ENCODE measurements around the gene BICRA.

BICRA gene

GRCh38 chr19:47610902-47611301 lies 2.0 kb downstream of the BICRA start:
- no peak for DNase-seq (ENCODE audit: low read depth)
- in situ Hi-C loops (cut with HindIII; ENCODE audit: low sequenced_read_pairs), result loop anchor here (5.0 kb wide), 3 partner anchors 46 to 119 kb away; no protein-coding TSS in a partner anchor
- H3K4me3 ChIP-seq (ENCODE audit: low read depth, low read length), result peak overlapping the region; percentile 97
- TF ChIP-seq CTCF (IDR thresholded peaks at IDR 0.05; ENCODE audit: low read depth, low read length, missing control alignments), result no peak

- no peak overlapping the region for H3K4me3 ChIP-seq (ENCODE audit: low read depth, low read length)
- in situ Hi-C loops (cut with HindIII; ENCODE audit: low sequenced_read_pairs), result loop anchor here (5.0 kb wide), 3 partner anchors 44 to 121 kb away; no protein-coding TSS in a partner anchor
- no peak for TF ChIP-seq CTCF (IDR thresholded peaks at IDR 0.05; ENCODE audit: low read depth, low read length, missing control alignments)
- DNase-seq (ENCODE audit: low read depth), result peak; percentile 60
Measured at GRCh38 chr19:47613165-47614020, 4.5 kb downstream of the BICRA start.

- no peak for TF ChIP-seq CTCF (IDR thresholded peaks at IDR 0.05; ENCODE audit: low read depth, low read length, missing control alignments)
- H3K4me3 ChIP-seq (ENCODE audit: low read depth, low read length), result no peak overlapping the region
- no peak for DNase-seq (ENCODE audit: low read depth)
- in situ Hi-C loops (cut with HindIII; ENCODE audit: low sequenced_read_pairs), result loop anchor here (5.0 kb wide), 3 partner anchors 43 to 122 kb away; no protein-coding TSS in a partner anchor
Measured at GRCh38 chr19:47614021-47614295, 5.0 kb downstream of the BICRA start.

- TF ChIP-seq CTCF (IDR thresholded peaks at IDR 0.05; ENCODE audit: low read depth, low read length, missing control alignments), result no peak
- in situ Hi-C loops (cut with HindIII; ENCODE audit: low sequenced_read_pairs), result loop anchor here (5.0 kb wide), 3 partner anchors 43 to 122 kb away; no protein-coding TSS in a partner anchor
- no peak overlapping the region for H3K4me3 ChIP-seq (ENCODE audit: low read depth, low read length)
- DNase-seq (ENCODE audit: low read depth), result no peak
Measured at GRCh38 chr19:47614559-47614958, 5.6 kb downstream of the BICRA start.

GRCh38 chr19:47615230-47615629 lies 6.3 kb downstream of the BICRA start:
- TF ChIP-seq CTCF (IDR thresholded peaks at IDR 0.05; ENCODE audit: low read depth, low read length, missing control alignments), result no peak
- in situ Hi-C loops (cut with HindIII; ENCODE audit: low sequenced_read_pairs), result no loop called here
- no peak overlapping the region for H3K4me3 ChIP-seq (ENCODE audit: low read depth, low read length)
- no peak for DNase-seq (ENCODE audit: low read depth)

- TF ChIP-seq CTCF (IDR thresholded peaks at IDR 0.05; ENCODE audit: low read depth, low read length, missing control alignments), result no peak
- in situ Hi-C loops (cut with HindIII; ENCODE audit: low sequenced_read_pairs), result no loop called here
- DNase-seq (ENCODE audit: low read depth), result no peak
- H3K4me3 ChIP-seq (ENCODE audit: low read depth, low read length), result no peak overlapping the region
Measured at GRCh38 chr19:47615714-47616113, 6.8 kb downstream of the BICRA start.
